SK-N-MC (cell line): Measurements from ENCODE around the gene PLBD2.

Experiments
- DNase-seq: peaks from one replicate; pipeline ENCODE4 v3.0.0-alpha.2; 2011; ENCODE audit warnings: low read depth, low spot score
- H3K27ac ChIP-seq: fragments of 200-600 bp; sonication (generic); 2 replicates; pipeline ENCODE4 v1.5.1; 2016; ENCODE audit warnings: mixed run types
- H3K36me3 ChIP-seq: fragments of 200-600 bp; sonication (generic); 2 replicates; pipeline ENCODE4 v1.6.1; 2017; ENCODE audit warnings: antibody characterized with exemption, low read length, mixed read lengths; ENCODE audit not compliant: insufficient read depth
- H3K4me3 ChIP-seq: fragments of 200-600 bp; sonication (generic); 2 replicates; pipeline ENCODE4 v1.5.1; 2016
- H3K9ac ChIP-seq: fragments of 200-600 bp; sonication (generic); 2 replicates; pipeline ENCODE4 v1.8.0; 2017; ENCODE audit warnings: mixed run types, mixed read lengths; ENCODE audit not compliant: insufficient read length
- H3K9me3 ChIP-seq: fragments of 200-600 bp; sonication (generic); 2 replicates; pipeline ENCODE4 v1.6.1; 2017; ENCODE audit warnings: low read depth, mild to moderate bottlenecking, antibody characterized with exemption, low read length, moderate library complexity, mixed read lengths
- EZH2 ChIP-seq: fragments of 200-600 bp; sonication (generic); IDR thresholded peaks from one replicate; pipeline ENCODE4 v1.6.1; 2017; ENCODE audit warnings: antibody characterized with exemption
- FOXP2 ChIP-seq: optimal IDR thresholded peaks from 2 replicates; pipeline ENCODE3; 2011; ENCODE audit warnings: mild to moderate bottlenecking, moderate library complexity; ENCODE audit not compliant: insufficient read depth; ENCODE audit errors: extremely low read length, control extremely low read depth
- POLR2AphosphoS5 ChIP-seq: IDR thresholded peaks from 2 replicates; pipeline ENCODE4 v1.6.1; 2012; ENCODE audit warnings: mild to moderate bottlenecking, low read depth, low read length, borderline replicate concordance

The PLBD2 gene

GRCh38 chr12:113409462-113410124 lies 51.2 kb downstream of the PLBD2 start:
- DNase-seq, result no peak
- no peak for TF ChIP-seq EZH2
- TF ChIP-seq POLR2AphosphoS5, result no peak
- no peak for TF ChIP-seq FOXP2
- no peaks in the 10 kb centered on the region for H3K36me3 ChIP-seq
- H3K9me3 ChIP-seq, result no peaks in the 10 kb centered on the region
- no peak overlapping the region for H3K9ac ChIP-seq
- H3K4me3 ChIP-seq, result no peak overlapping the region
- H3K27ac ChIP-seq, result no peak overlapping the region

- Histone ChIP-seq H3K4me3 (no peak overlapping the region), H3K27ac (no peak overlapping the region), H3K9ac (no peak overlapping the region), H3K9me3 (no peaks in the 10 kb centered on the region), H3K36me3 (no peaks in the 10 kb centered on the region)
- DNase-seq, result no peak
- TF ChIP-seq EZH2 (no peak), POLR2AphosphoS5 (no peak), FOXP2 (no peak)
Observed at GRCh38 chr12:113413488-113413939, 55.1 kb downstream of the PLBD2 start.

GRCh38 chr12:113414519-113415038 lies 56.2 kb downstream of the PLBD2 start:
- H3K36me3 ChIP-seq, result no peaks in the 10 kb centered on the region
- H3K9ac ChIP-seq, result no peak overlapping the region
- H3K9me3 ChIP-seq, result no peaks in the 10 kb centered on the region
- TF ChIP-seq POLR2AphosphoS5 (no peak), EZH2 (no peak), FOXP2 (no peak)
- no peak for DNase-seq
- no peak overlapping the region for H3K4me3 ChIP-seq
- H3K27ac ChIP-seq, result no peak overlapping the region

GRCh38 chr12:113416091-113416754 lies 57.8 kb downstream of the PLBD2 start:
- Histone ChIP-seq H3K4me3 (no peak overlapping the region), H3K36me3 (no peaks in the 10 kb centered on the region), H3K9ac (no peak overlapping the region), H3K27ac (no peak overlapping the region), H3K9me3 (no peaks in the 10 kb centered on the region)
- TF ChIP-seq POLR2AphosphoS5 (no peak), FOXP2 (no peak), EZH2 (no peak)
- DNase-seq, result no peak

GRCh38 chr12:113418213-113418879 lies 60.0 kb downstream of the PLBD2 start:
- no peak overlapping the region for H3K4me3 ChIP-seq
- no peak for DNase-seq
- TF ChIP-seq FOXP2 (no peak), POLR2AphosphoS5 (no peak), EZH2 (no peak)
- H3K9me3 ChIP-seq, result no peaks in the 10 kb centered on the region
- H3K27ac ChIP-seq, result no peak overlapping the region
- no peak overlapping the region for H3K9ac ChIP-seq
- H3K36me3 ChIP-seq, result no peaks in the 10 kb centered on the region

- Histone ChIP-seq H3K27ac (no peak overlapping the region), H3K4me3 (no peak overlapping the region), H3K36me3 (no peaks in the 10 kb centered on the region), H3K9ac (no peak overlapping the region), H3K9me3 (no peaks in the 10 kb centered on the region)
- DNase-seq, result no peak
- no peak for TF ChIP-seq POLR2AphosphoS5
- no peak for TF ChIP-seq EZH2
- no peak for TF ChIP-seq FOXP2
Observed at GRCh38 chr12:113420996-113421595, 62.7 kb downstream of the PLBD2 start.

GRCh38 chr12:113422030-113422885 lies 63.9 kb downstream of the PLBD2 start, which contains the start of gene SDSL:
Gene SDSL (plus strand): TSS chr12:113422380. CDS start chr12:113427983, 5,603 bp downstream.
- Histone ChIP-seq H3K4me3 (no peak within 1 kb of the TSS), H3K9me3 (no peaks in the 10 kb centered on the region), H3K36me3 (no peaks in the 10 kb centered on the region), H3K27ac (no peak within 1 kb of the TSS), H3K9ac (no peak within 1 kb of the TSS)
- DNase-seq, result no peak
- TF ChIP-seq POLR2AphosphoS5 (no peak), FOXP2 (no peak), EZH2 (no peak)

GRCh38 chr12:113422886-113423669 lies 64.7 kb downstream of the PLBD2 start:
- Histone ChIP-seq H3K4me3 (no peak overlapping the region), H3K27ac (no peak overlapping the region), H3K36me3 (no peaks in the 10 kb centered on the region), H3K9ac (no peak overlapping the region), H3K9me3 (no peaks in the 10 kb centered on the region)
- DNase-seq, result no peak
- TF ChIP-seq POLR2AphosphoS5, result no peak
- no peak for TF ChIP-seq EZH2
- no peak for TF ChIP-seq FOXP2
